NCI-H1436 treated with DMSO at 0.1 percent for 48 hours (cell line): ENCODE measurements around the gene GALNT5.
"Not testable (repeated sequence)": the region's sequence is repeated elsewhere in the genome, so short reads cannot be mapped to it uniquely, and the experiment has no call there.

Experiments used
- DNase-seq: peaks from one replicate; lab custom pipeline; 2025; lab: John Stamatoyannopoulos, UW

GALNT5 gene, protein sequence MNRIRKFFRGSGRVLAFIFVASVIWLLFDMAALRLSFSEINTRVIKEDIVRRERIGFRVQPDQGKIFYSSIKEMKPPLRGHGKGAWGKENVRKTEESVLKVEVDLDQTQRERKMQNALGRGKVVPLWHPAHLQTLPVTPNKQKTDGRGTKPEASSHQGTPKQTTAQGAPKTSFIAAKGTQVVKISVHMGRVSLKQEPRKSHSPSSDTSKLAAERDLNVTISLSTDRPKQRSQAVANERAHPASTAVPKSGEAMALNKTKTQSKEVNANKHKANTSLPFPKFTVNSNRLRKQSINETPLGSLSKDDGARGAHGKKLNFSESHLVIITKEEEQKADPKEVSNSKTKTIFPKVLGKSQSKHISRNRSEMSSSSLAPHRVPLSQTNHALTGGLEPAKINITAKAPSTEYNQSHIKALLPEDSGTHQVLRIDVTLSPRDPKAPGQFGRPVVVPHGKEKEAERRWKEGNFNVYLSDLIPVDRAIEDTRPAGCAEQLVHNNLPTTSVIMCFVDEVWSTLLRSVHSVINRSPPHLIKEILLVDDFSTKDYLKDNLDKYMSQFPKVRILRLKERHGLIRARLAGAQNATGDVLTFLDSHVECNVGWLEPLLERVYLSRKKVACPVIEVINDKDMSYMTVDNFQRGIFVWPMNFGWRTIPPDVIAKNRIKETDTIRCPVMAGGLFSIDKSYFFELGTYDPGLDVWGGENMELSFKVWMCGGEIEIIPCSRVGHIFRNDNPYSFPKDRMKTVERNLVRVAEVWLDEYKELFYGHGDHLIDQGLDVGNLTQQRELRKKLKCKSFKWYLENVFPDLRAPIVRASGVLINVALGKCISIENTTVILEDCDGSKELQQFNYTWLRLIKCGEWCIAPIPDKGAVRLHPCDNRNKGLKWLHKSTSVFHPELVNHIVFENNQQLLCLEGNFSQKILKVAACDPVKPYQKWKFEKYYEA

DNA sequence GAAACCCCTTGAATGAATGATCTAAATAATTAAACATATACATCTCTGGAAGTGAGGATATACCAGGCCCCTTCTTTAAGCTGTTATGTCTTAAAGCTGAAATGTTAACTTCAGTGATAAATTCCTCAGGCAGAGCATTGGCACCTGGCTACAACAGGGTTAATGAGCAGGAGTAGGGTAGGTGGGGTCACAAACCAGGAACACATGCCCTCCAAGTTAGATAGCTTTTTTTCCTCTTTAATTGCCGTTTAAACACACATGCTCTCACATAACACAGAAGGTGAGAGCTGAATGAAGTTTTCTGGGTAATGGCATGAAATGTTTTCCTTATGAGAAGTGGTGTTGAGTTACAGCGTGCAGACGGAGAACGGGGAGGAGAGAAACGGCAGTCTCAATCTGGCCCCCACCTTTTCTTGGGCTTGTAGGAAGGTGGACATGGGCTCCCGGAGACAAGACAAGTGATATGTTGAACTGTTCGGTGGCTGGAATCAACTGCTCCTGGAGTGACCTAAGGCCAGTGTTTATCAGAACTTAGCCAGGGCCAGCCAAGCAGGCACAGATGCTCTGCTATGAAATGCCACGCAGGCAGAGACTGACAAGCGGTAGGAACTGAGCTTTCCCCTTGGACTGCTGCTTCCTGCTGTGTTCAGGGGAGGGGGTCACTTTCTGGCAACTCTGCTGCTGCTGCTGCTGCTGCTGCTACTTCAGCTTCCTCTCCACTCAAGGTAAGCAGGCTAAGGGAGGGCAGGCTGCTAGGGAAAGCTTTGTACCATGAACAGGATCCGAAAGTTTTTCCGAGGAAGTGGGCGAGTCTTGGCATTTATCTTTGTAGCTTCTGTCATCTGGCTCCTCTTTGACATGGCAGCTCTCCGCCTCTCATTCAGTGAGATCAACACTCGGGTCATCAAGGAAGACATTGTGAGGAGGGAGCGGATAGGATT, at the start of gene GALNT5:
TSS of gene GALNT5 (plus strand) at position 394 of the 941 bp plus-strand sequence. CDS start at position 772, 378 bp downstream.
- no peak for DNase-seq

DNA sequence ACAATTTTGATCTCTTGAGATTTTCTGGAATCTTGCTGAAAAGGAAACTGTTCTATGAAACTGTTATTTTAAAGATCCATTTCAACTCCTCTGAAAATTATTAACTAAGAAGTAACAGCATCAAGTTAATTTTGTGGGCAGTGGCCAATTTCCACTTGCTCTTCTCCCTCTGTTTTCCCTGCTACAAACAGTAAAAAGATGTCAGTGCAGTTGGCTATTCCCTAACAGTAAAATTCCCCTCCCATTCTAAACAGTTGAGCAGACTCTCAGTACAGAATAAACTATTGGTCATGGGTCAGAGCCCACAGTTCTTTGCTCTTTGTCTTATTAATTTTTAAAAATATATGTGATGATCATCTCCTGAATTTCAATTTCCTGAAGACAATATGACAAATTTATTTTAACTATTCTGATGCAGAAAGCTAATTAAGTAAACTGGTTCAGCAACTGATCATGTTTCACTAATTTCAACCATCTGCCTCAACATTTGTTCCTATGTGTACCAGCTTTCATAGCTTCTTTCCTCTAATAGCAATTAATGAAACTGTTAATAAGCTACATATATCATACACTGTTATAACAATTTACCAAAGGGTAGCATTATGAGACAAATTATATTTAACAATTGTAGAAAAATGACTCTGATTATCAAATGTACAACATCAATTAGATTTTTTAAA, 41.1 kb upstream of the GALNT5 start:
- no peak for DNase-seq

DNA sequence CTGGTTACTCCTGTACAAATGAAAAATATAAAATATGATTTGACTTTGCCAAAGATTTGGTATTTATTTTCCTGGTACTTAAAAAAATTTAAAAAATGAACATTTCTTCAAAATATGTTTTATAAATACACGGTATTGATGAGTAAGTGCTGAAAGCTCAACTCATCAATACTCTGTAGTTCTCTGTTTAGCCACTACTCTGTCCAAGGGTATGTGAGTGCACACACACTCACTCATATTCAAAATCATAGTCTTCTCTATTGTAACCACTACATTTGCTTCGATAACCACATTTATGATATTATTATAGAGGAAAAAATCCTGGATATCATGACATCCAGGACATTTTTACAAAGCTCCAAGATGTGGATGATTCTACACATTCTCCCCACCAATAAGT, 40.1 kb upstream of the GALNT5 start:
- DNase-seq: no peak

DNA sequence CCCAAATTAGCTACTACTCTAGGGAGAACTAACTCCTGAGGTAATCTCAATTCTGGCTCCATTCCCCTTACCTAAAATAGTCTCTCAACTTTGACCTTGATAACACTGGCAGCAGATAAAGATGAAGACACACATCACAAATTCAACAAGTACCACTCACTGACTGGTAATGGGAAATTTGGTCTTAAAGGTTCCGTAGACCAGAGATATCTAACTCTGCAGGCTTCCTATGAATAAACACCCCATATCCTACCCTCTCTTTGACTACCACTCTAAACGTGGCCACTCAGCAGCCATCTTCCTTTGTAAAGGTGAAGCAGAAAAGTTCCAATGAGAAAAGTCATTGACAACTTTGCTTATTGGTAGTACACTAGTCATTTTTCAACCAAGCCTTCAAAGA, 38.6 kb upstream of the GALNT5 start:
- no peak for DNase-seq

DNA sequence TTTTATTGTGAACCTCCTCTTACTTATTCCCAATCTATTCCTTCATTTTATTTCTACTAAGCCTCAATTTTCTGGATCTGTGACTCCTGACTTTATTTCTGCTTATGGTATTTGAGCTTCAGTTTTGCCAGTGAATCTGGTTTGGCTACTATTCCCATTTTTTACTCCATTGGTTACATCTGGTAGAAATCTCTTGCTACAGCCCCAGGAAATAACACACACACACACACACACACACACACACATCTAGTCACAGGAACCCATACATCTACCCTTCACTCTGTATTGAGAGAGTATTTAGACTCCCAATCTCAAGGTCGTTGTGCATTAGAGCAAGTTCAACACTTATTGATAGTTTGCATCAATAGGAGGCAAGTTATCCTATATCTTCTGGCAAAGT, 37.0 kb upstream of the GALNT5 start:
- DNase-seq: no peak

DNA sequence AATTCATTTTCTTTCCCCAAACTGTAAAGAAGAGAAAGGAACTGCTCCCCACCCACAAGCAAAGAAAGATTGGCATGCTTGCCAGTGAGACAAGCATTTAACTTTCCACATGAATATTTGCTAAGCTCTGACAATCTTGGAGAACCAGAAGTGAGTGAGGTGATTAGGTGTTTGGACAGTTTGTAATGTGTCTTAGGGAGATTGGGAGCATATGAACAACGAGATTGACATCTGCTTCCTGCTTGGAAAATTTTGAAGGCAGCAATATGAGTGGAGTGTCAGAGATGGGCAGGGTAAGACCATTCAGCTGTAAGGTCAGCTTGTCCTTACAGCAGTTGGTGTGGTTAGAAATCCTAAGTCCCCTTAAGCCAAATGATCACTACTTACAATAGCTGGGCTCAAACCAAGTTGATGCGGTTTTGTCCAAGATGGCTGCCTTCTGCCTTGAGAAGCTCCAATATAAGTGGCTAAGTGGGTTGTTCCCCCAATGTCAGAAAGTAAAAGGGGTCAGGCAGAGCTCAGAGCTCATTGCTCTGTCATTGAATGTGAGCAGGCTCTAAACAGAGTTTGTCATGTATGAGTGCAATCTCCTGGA, 36.0 kb upstream of the GALNT5 start:
- no peak for DNase-seq

DNA sequence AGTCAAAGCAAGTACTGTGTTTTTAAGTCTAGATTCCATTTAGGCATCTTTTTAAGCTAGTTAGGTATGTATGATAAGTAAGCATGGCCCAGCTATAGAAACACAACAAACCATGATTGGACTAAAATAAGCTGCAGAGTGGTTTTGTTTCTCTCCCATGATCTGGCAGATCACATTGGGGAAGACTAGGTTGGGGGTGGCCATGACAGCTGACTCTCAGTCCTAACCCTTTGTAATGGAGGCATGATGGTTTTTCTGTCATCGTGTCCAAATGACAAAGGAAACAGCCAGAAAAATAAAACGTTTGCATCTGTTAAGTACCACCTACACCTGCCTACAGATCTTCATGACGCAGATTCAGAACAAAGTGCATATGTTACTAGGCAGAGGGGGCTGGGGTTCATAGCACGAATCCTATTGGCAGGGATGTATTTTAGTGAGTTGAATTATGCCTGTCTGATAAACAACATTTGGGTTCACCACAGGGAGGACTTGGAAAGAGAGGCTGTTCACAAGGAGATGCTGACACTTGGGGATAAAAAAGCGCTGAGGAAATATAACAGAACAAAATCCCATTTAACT, 33.8 kb upstream of the GALNT5 start:
- DNase-seq: no peak

DNA sequence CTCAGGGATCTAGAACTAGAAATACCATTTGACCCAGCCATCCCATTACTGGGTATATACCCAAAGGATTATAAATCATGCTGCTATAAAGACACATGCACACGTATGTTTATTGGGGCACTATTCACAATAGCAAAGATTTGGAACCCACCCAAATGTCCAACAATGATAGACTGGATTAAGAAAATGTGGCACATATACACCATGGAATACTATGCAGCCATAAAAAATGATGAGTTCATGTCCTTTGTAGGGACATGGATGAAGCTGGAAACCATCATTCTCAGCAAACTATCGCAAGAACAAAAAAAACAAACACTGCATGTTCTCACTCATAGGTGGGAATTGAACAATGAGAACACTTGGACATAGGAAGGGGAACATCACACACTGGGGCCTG, 33.1 kb upstream of the GALNT5 start:
- DNase-seq: not testable (repeated sequence)

DNA sequence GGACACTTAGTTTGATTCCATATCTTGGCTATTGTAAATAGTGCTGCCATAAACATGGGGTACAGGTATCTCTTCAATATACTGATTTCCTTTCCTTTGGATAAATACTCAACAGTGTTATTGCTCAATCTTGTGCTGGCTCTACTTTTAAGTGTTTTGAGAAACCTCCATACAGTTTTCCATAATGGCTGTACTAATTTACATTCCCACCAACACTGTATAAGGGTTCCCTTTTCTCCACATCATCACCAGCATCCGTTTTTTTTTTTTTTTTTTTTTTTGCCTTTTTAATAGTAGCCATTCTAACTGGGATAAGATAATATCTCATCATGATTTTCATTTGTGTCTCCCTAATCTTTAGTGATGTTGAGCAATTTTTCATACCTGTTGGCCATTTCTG, 29.9 kb upstream of the GALNT5 start:
- DNase-seq: no peak

DNA sequence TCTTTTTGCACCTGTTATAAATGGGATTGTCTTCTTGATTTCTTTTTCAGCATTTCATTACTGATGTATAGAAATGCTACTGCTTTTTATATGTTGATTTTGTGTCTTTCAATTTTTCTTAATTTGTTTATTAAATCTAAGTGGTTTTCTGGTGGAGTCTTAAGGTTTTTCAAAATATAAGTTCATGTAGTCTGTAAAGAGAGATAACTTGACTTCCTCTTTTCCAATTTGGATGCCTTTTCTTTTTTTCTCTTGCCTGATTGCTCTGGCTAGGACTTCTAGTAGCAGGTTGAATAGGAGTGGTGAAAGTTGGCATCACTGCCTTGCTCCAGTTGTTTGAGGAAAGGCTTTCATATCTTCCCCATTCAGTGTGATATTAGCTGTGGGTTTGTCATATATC, 28.6 kb upstream of the GALNT5 start:
- no peak for DNase-seq

DNA sequence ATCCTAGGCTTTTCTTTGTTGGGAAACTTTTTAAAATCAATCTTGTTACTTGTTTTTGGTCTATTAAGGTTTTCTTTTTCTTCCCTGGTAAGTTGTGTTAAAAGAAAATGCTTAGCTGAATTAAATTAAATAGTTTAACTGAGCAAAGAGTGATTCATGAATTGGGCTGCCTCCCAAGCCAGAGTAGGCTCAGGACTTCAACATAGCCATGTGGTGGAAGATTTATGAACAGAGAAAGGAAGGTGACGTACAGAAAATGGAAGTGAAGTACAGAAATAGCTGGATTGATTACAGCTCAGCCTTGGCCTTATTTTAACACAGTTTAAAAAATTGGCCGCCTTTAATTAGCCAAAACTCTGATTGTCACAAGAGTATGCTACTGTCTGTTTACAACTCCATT, 27.9 kb upstream of the GALNT5 start:
- DNase-seq: no peak

DNA sequence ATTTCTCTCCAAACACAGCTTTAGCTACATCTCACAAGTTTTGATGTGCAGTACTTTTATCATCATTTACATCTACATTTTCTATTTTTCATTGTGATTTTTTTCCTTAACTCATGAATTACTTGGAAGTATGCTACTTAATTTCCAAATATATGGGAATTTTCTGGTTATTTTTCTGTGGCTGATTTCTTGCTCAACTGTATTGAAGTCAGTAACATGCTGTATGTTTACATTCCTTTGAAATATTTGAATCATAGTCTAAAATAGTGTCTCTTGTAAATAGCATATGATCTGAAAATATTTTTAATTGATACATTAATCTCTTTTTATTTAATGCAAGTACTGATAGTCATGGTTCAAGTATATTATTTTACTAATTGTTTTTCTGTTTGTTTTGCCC, 26.0 kb upstream of the GALNT5 start:
- DNase-seq: no peak

DNA sequence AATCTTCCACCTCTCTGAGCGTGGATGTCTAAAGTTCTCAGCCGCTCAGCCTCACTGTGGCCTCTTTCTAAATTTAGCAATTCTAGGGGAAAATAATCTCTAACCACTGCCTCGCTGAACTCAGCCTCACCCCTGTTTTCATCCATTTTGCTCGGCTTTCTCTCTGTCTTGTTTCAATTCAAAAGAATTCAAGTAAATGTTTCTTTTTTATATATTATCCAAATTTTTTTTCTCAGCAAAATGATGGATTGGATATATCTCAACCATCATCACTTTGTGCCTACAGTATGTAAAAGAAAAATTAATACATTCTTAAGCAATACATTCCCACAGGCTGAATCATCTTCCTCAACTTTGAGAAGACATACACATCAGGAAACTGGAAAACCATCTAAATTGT, 24.0 kb upstream of the GALNT5 start:
- DNase-seq: no peak

DNA sequence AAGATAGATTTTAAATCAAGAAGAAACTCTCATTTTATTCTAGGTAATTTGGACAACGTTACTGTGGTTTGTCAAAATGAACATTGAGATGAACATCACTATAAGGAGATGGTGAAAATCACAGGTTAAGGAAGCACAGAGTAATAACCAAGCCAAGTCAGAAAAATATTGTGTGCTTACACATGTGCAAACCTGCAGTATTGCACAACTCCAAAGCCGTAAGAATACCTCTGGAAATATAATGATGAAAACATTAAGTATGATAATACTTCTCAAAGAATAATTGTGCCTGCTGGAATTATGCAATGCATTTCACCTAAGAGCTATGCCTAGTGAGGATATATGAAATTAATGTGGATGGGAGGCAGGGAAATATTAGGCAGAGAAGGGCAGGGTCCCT, 21.1 kb upstream of the GALNT5 start:
- DNase-seq: no peak

DNA sequence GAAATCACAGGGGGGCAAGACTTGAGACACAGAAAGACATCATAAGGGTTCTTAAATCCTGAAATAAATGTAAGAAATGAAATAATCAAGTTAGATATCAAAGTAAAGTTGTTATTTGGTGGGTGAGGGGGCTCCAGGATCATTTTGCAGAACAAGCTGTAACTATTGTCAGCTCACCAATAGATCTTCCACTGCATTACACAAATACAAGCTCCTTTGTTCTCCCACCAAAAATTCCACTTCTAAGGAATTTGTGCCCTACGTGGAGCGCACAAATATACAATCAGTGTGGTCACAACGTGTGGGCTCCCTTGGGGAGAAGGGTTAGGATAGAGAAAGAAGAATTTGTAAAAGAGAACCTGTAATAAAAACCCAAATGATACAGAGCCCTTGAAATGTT, 19.2 kb upstream of the GALNT5 start:
- no peak for DNase-seq

DNA sequence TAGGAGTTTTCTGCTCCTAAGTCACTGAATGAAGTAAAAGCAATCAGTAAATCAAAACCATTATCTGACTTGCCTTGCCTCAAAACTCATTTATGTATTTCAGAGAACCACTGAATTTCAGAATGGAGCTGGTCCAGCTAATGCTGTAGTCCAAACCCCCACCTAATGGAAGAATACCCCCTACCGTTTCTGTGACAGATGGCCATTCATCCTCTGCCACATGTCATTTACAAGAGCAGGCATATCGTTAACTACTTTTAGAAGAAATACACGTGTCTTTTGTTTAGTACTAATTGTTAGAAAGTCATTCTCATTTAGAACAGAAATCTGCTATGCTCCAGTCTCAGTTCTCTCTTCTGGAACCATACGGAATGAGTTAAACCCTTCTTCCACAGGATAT, 12.8 kb upstream of the GALNT5 start:
- DNase-seq: no peak

DNA sequence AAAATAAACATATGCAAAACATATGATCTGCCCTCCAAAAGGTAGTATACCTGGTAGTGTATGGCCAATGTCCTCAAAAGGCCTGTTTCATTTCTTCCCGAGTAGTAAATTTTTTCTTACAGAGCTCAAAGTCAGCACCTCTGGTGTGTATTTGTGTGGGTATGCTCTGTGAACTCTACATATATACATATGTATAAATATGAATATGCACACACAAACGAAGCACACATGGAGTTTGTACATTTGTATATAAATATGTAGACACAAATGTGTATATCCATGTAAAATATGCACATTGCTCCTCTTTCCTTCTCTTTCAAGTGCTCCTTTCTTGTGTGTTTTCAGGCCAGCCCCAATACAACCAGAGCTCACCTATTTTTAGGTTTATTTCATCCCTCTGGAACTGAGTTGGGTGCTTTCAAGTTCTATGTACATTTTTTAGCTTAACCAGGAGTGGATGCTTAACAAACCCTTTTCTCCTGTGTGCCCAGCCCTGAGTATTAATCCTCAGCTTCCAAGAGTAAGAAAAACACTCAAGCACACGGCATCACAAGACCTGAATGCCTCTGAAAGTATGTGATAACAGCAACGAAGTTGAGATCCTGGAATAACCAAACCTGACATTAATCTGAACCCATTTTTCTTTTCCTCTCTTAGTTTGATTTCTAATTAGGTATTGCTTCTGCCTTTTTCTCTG, 12.2 kb upstream of the GALNT5 start:
- DNase-seq: no peak

DNA sequence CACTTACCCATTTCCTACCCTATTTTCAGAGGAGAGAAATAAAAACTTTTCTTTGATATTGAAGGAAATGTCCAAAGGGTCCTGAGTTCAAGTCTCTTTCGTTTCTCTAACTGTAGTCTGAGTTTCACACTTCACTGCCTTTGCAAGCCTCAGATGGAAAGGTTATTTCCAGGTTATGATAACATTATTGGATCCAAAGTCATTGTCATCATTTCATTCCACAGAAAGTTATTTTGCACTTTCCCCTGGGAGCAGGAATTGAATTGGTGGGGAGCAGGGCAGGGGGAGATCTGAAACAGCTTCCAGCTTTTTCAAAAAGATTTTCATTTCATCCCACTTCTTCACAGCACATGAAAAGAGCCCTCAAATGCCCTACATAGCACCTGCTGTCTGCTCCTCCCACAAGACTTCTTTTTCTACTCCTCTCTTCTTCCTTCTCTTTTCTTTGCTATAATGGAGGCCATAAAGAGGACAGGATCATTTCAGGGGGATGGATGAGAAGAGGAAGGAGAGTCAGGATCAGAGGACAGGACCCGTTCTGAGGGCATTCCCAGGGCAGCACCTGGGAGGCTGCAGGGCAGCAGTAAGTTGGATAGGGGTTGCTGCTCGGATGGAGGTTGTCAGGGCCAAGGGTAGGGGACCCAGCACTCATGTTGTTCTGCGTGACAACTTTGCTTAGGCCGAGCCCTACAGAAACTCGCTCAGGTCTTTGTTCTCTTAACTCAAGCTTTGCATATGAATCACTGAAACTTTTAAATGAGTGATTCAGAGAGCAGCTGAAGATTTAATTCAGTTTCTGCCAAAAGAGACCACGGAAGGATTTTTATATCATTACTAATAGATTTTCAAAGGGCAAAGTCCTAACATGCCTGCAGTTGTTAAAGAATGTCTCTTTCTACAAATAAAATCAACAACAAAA, 11.4 kb upstream of the GALNT5 start:
- DNase-seq: no peak
